NCI-H2081 treated with DMSO at 0.1 percent for 48 hours (cell line): ENCODE results near the gene IGLON5.

Source experiments
- DNase-seq: peaks from one replicate; lab custom pipeline; 2025; lab: John Stamatoyannopoulos, UW

Gene IGLON5

DNA sequence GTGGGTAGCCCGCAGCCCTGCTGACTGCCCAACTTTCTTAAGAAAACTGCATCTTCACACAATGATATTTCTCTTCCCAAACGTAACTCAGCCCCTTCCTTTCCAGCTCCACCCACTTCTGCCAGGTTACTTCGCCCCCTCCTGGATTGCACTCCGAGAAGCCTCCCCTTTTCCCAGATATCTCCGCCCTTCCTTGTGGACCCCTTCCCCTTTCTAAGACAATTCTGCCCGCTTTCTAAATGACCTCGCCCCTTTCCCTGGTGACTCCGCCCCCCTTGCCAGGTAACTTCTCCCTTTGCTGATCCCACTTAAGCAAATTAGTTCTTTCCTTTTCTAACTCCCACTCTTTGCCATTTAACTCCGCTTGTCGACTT, 27.9 kb downstream of the IGLON5 start:
- DNase-seq = no peak

DNA sequence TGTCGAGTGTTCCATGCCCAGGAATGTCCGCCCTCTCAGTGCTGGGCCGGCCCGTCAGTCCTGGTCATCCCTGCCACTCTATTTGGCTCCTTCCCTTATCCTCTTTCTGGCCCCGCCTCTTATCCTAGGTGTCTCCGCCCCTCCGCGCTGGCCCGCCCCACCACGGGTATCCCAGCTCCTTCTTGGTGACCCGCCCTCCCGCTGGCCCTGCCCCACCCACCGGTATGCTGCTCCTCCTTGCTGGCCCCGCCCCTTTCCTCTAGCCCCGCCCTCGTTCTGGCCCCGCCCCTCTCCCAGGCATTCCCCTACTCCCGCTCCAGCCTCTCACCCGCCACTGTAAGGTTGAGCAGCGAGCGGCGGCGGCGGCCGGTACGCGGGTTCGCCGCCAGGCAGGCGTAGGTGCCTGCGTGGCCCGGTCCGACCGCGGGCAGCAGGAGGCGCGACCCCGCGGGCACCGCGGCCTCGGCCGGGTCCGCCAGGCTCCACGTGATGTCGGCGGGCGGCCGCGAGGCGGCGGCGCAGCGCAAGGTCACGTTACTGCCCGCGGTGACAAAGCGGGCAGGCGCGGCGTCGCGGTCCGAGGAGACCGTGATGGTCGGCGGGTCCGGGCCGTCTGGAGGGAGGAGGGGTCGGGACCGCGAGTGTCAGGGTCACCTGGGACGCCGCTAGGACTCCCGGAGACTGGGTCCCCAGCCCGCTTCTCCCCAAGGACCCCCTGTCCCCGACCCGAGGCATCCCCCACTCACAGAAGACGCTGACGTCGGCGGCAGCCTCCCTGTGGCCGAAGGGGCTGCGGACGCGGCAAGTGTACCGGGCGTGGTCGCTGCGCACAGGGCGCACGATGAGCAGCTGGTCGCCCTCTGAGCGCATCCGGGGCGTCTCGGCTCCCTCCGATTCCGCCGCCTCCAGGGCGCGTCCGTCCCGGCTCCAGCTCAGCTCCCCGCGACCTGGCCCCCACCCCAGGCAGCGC, 28.5 kb downstream of the IGLON5 start:
- no peak for DNase-seq

GRCh38 chr19:51341066-51341465, 29.6 kb downstream of the IGLON5 start:
- no peak for DNase-seq

DNA sequence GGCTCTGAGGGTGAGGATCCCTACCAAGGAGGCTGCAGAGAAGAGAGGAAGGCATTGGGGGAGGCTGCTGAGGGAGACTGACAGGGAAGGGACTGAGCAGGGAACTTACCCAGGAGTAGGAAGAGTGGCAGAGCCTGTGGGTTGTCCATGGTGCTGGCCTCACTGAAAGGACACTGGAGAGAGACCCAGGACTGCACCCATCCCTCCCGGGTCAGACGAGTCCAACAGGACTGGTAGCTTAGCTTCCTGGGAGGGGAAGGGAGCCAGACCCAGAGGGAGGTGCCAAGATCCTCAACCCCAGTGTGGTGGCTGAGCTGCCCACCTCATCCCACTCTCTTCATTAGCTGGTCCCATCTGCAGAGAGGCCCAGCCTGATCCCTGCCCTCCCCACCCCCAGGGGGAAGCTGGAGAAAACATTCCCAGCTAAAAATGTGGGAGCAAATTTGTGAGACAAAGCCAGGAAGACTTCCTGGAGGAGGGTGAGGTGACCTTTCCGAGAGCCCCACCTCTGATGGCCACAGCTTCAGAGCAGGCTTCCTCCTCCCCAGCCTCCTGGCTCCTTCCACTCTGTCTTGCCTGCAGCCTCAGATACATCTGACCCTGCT, 30.6 kb downstream of the IGLON5 start, which contains the start of gene VSIG10L:
Gene VSIG10L, minus strand, starts transcription at position 164 of the 605 bp plus-strand sequence. Its CDS starts 15 bp downstream, at position 149.
- DNase-seq = no peak

GRCh38 chr19:51342631-51343569, 31.5 kb downstream of the IGLON5 start:
- DNase-seq = no peak

GRCh38 chr19:51345076-51345620, 33.7 kb downstream of the IGLON5 start:
- DNase-seq = no peak

- no peak for DNase-seq
These were observed 35.3 kb downstream of the IGLON5 start for GRCh38 chr19:51346742-51347141.

- DNase-seq = no peak
These were observed 35.9 kb downstream of the IGLON5 start for GRCh38 chr19:51347209-51347928.

- DNase-seq = no peak
These were observed 40.0 kb downstream of the IGLON5 start for GRCh38 chr19:51351266-51351990.

GRCh38 chr19:51352783-51353360, 41.4 kb downstream of the IGLON5 start:
- no peak for DNase-seq

GRCh38 chr19:51354103-51354741, 42.8 kb downstream of the IGLON5 start:
- DNase-seq = no peak

- no peak for DNase-seq
These were observed 43.3 kb downstream of the IGLON5 start for GRCh38 chr19:51354742-51355148.

DNA sequence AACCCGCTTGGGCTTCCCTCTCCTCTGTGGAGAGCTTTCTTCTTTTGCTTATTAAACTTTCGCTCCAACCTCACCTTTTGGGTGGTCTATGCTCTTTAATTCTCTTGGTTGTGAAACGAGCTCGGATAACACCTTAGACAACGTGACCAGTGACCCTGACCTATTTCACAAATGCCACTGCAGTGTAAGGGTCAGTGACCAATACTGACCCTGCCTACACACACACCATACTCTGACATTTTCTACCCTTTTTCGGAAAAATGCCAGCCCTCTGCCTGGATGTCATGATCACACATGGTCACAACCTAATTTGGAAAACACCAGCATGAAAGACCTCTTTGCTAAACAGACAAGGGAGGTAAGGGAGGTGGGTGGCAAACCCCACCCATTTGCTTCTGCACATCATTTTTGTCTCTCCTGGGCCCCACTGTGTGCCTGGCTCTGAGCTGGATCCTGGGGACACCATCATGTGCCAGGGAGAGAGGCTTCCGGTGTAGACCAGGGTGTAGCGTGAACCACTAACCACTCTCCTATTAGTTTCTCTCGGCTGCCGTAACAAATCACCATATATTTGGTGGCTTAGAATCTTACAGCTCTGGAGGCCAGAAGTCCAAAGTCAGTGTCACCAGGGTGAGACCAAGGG, 44.8 kb downstream of the IGLON5 start:
- no peak for DNase-seq

DNA sequence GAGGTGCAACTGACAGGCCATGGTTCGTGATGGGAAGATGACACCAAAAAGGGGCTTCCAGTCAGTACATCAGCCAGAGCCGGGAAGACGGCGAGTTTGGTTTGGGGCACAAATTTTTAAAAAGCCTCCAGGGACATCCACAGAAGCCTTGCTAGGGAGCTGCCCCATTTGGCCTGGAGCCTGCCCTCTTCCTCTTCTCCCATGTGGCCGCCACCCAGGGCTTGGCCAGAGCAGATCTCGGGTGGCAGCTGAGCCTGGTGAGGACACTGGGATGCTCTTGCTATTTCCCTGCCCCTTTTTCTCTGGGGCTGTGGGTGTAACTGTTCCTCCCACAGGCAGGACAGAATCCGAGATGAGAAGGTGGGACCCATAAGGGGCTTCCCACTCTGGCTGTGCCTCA, 46.5 kb downstream of the IGLON5 start:
- no peak for DNase-seq

- DNase-seq = no peak
These were observed 47.9 kb downstream of the IGLON5 start for GRCh38 chr19:51359294-51359693.

- DNase-seq = no peak
These were observed 49.8 kb downstream of the IGLON5 start for GRCh38 chr19:51361239-51361638.

DNA sequence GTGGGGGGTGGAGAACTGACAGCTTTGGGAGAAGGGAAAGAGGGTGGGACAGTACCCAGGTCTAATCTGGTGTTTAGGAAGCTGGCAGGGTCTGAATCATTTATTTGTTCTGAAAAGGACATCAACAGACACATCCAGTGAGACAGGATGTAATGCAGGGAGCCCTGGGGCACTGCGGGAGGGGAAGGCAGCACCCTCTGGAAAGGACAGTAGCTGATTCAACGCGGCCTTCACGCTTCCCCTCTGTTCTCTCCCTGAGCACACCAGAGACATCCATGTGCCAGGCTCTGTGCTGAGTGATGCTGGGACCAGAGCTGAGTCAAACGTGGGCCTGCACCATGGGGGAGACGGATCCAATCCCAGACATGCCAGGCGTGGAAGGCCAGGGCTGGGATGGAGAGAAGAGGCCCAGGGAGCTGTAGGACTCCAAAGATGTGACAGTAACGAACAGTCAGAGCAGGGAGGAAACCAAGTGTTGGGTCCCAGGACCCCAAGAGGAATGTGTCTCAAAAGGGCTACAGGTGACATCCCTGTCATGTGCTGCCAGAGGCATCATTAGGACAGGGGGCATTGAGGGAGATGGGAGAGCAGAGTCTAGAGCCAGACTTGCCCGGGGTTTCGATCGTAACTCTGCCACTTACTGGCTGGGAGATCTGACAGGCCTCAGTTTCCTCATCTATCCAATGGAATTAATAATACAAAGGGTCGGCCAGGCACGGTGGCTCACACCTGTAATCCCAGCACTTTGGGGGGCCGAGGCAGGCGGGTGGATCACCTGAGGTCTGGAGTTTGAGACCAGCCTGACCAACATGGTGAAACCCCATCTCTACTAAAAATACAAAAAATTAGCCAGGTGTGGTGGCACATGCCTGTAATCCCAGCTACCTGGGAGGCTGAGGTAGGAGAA, 53.0 kb downstream of the IGLON5 start:
- no peak for DNase-seq
